SK-N-SH (cell line): Measurements from ENCODE around the gene MEIS2. TPM values are rescaled to one million over a fixed set of nuclear protein-coding genes. Genes with fewer than 3 reads are reported as not detected.

Source experiments
- CTCF ChIA-PET: fragments of 300-600, 350-600 bp; formaldehyde crosslinking; extraction: SDS; loops from one replicate; lab custom pipeline; 2021; lab: Yijun Ruan, JAX
- POLR2A ChIA-PET: fragments of 350-600 bp; sonication (Branson Sonifier 250); formaldehyde crosslinking; extraction: SDS; loops from one replicate; lab custom pipeline; 2020; ENCODE audit warnings: antibody characterized with exemption, inconsistent platforms; lab: Yijun Ruan, JAX
- DNase-seq: peaks from one replicate; pipeline ENCODE4 v3.0.0; 2012
- H2AFZ ChIP-seq: fragments of 200-600 bp; sonication (generic); 2 replicates; pipeline ENCODE4 v1.8.1; 2016; ENCODE audit warnings: antibody characterized with exemption, mild to moderate bottlenecking, low read depth
- H3F3A ChIP-seq: fragments of 200-600 bp; sonication (generic); replicated peaks from 2 replicates; pipeline ENCODE3; 2016; ENCODE audit warnings: antibody characterized with exemption, mild to moderate bottlenecking; ENCODE audit not compliant: insufficient read depth
- H3K27ac ChIP-seq, 2 experiments: fragments of 200-500 bp in 1 of 2; fragments of 200-600 bp in 1 of 2; sonication (Bioruptor generic) in 1 of 2; sonication (generic), shearing (Covaris generic) in 1 of 2; 2 replicates each; pipeline versions ENCODE4 v1.5.1 to v1.6.1; 2014 to 2016; ENCODE audit warnings: low read depth in 2 of 2, inconsistent platforms in 1 of 2, low read length in 1 of 2, mild to moderate bottlenecking in 1 of 2, mixed read lengths in 1 of 2
- H3K27me3 ChIP-seq: fragments of 200-600 bp; sonication (generic), shearing (Covaris generic); 2 replicates; pipeline ENCODE4 v1.6.1; 2016; ENCODE audit warnings: mixed run types; ENCODE audit not compliant: insufficient read depth
- H3K36me3 ChIP-seq, 2 experiments: fragments of 200-500 bp in 1 of 2; fragments of 200-600 bp in 1 of 2; sonication (Bioruptor generic) in 1 of 2; sonication (generic) in 1 of 2; replicated peaks in 1 of 2; 2 replicates each; pipeline versions ENCODE3 to v1.5.1; 2014 to 2016; ENCODE audit warnings: low read length in 1 of 2, mild to moderate bottlenecking in 1 of 2; ENCODE audit not compliant: insufficient read depth in 2 of 2, control insufficient read depth in 1 of 2
- H3K4me1 ChIP-seq, 2 experiments: fragments of 200-500 bp in 1 of 2; fragments of 200-600 bp in 1 of 2; sonication (Bioruptor generic) in 1 of 2; sonication (generic), shearing (Covaris generic) in 1 of 2; 2 replicates each; pipeline versions ENCODE4 v1.5.1 to v1.6.1; 2014 to 2016; ENCODE audit warnings: low read depth in 1 of 2, low read length in 1 of 2, mixed run types in 1 of 2; ENCODE audit not compliant: insufficient read depth in 2 of 2, control insufficient read depth in 1 of 2
- H3K4me2 ChIP-seq: fragments of 200-600 bp; sonication (generic), shearing (Covaris generic); 2 replicates; pipeline ENCODE4 v1.6.1; 2017; ENCODE audit warnings: mixed run types
- H3K4me3 ChIP-seq, 2 experiments: fragments of 200-500 bp in 1 of 2; fragments of 200-600 bp in 1 of 2; sonication (Bioruptor generic) in 1 of 2; sonication (generic), shearing (Covaris generic) in 1 of 2; 2 replicates each; pipeline versions ENCODE4 v1.5.1 to v1.8.1; 2014 to 2016; ENCODE audit warnings: low read depth in 2 of 2, inconsistent platforms in 1 of 2, low read length in 1 of 2, mild to moderate bottlenecking in 1 of 2, mixed read lengths in 1 of 2, moderate library complexity in 1 of 2
- H3K79me2 ChIP-seq: fragments of 200-600 bp; sonication (generic); 2 replicates; pipeline ENCODE4 v1.8.1; 2017; ENCODE audit warnings: mild to moderate bottlenecking; ENCODE audit not compliant: insufficient read depth
- H3K9ac ChIP-seq: fragments of 200-600 bp; sonication (generic); 2 replicates; pipeline ENCODE4 v1.6.1; 2017; ENCODE audit warnings: mixed run types
- H3K9me2 ChIP-seq: fragments of 200-600 bp; sonication (generic); 2 replicates; pipeline ENCODE4 v1.6.1; 2017; ENCODE audit warnings: mixed run types
- H3K9me3 ChIP-seq: fragments of 200-600 bp; sonication (generic); 2 replicates; pipeline ENCODE4 v1.6.1; 2017; ENCODE audit warnings: mixed run types, mild to moderate bottlenecking, moderate library complexity
- H4K20me1 ChIP-seq: fragments of 200-600 bp; sonication (generic); 2 replicates; pipeline ENCODE4 v1.6.1; 2017; ENCODE audit warnings: mild to moderate bottlenecking, mixed run types; ENCODE audit not compliant: insufficient read depth
- CHD2 ChIP-seq: fragments of 150-350 bp; IDR thresholded peaks from 2 replicates; pipeline ENCODE4 v1.6.1; 2018; ENCODE audit warnings: low read length; ENCODE audit not compliant: partially characterized antibody
- ELF1 ChIP-seq: IDR thresholded peaks from 2 replicates; pipeline ENCODE4 v1.4.0; 2012
- EP300 ChIP-seq, 2 experiments: IDR thresholded peaks; 2 replicates each; pipeline versions ENCODE4 v1.4.0 to v1.6.1; 2012; ENCODE audit warnings: borderline replicate concordance in 1 of 2, low read depth in 1 of 2, low read length in 1 of 2
- EZH2phosphoT487 ChIP-seq: fragments of 200-600 bp; sonication (generic); IDR thresholded peaks from 2 replicates; pipeline ENCODE4 v1.6.1; 2017; ENCODE audit warnings: low read depth, mixed run types, mild to moderate bottlenecking, antibody characterized with exemption, moderate library complexity, borderline replicate concordance
- FOXM1 ChIP-seq: IDR thresholded peaks from 2 replicates; pipeline ENCODE4 v1.4.0; 2012; ENCODE audit warnings: low read depth, mild to moderate bottlenecking
- GATA2 ChIP-seq: sonication (generic); formaldehyde crosslinking; IDR thresholded peaks from 2 replicates; pipeline ENCODE4 v1.5.0; 2020; ENCODE audit warnings: mild to moderate bottlenecking, missing genetic modification reagents
- IRF3 ChIP-seq: fragments of 150-350 bp; IDR thresholded peaks from 2 replicates; pipeline ENCODE4 v1.6.1; 2016; ENCODE audit warnings: mild to moderate bottlenecking, low read depth, low read length
- JUND ChIP-seq: IDR thresholded peaks from 2 replicates; pipeline ENCODE4 v1.4.0; 2012
- MXI1 ChIP-seq: IDR thresholded peaks from 2 replicates; pipeline ENCODE4 v1.6.1; 2012; ENCODE audit warnings: mild to moderate bottlenecking, low read depth, low read length, improper control_type of control experiment
- NRF1 ChIP-seq: IDR thresholded peaks from 2 replicates; pipeline ENCODE4 v1.6.1; 2012; ENCODE audit warnings: low read depth, mild to moderate bottlenecking, low read length
- POLR2AphosphoS5 ChIP-seq: IDR thresholded peaks from 2 replicates; pipeline ENCODE4 v1.6.1; 2012; ENCODE audit warnings: low read depth, low read length
- RCOR1 ChIP-seq: fragments of 150-350 bp; IDR thresholded peaks from 2 replicates; pipeline ENCODE4 v1.6.1; 2017; ENCODE audit warnings: antibody characterized with exemption, low read length
- REST ChIP-seq: IDR thresholded peaks from 2 replicates; pipeline ENCODE4 v1.6.1; 2012; ENCODE audit warnings: mild to moderate bottlenecking, low read depth, low read length, moderate library complexity
- RFX5 ChIP-seq: IDR thresholded peaks from 2 replicates; pipeline ENCODE4 v1.6.1; 2012; ENCODE audit warnings: mild to moderate bottlenecking, improper control_type of control experiment, low read length
- RXRA ChIP-seq: IDR thresholded peaks from 2 replicates; pipeline ENCODE4 v1.4.0; 2012; ENCODE audit warnings: low read depth, mild to moderate bottlenecking, borderline replicate concordance
- SMC3 ChIP-seq: IDR thresholded peaks from 2 replicates; pipeline ENCODE4 v1.6.1; 2012; ENCODE audit warnings: low read depth, low read length, improper control_type of control experiment
- TCF12 ChIP-seq: IDR thresholded peaks from 2 replicates; pipeline ENCODE4 v1.4.0; 2012
- TEAD4 ChIP-seq: IDR thresholded peaks from 2 replicates; pipeline ENCODE4 v1.4.0; 2012; ENCODE audit warnings: mild to moderate bottlenecking, borderline replicate concordance; ENCODE audit not compliant: insufficient read depth
- USF1 ChIP-seq: IDR thresholded peaks from 2 replicates; pipeline ENCODE4 v1.4.0; 2012; ENCODE audit warnings: low read depth, borderline replicate concordance
- YY1 ChIP-seq: IDR thresholded peaks from 2 replicates; pipeline ENCODE4 v1.4.0; 2012; ENCODE audit warnings: low read depth, mild to moderate bottlenecking
- WGBS: methylation state at CpG from one replicate; pipeline ENCODE4 v1.1.6; 2017; ENCODE audit warnings: low lambda C conversion rate; 5-methylcytosine and 5-hydroxymethylcytosine counted together
- polyA plus RNA-seq, 3 experiments: library from polyadenylated mRNA; depleted of rRNA; stranded (reverse); fragments of >200 nt; gene quantifications; 2 replicates each; pipeline ENCODE4 v1.2.3, GENCODE V29; 2012

Gene MEIS2
- polyA plus RNA-seq, 1 of the 3 experiments (the other 2 are of a cell fraction) = 146 TPM

- TF ChIP-seq RXRA = no peak
- TF ChIP-seq POLR2AphosphoS5 = no peak
- no peak for TF ChIP-seq EP300 (IDR thresholded peaks at IDR 0.05; ENCODE audit: borderline replicate concordance in 1 of 2, low read depth in 1 of 2, low read length in 1 of 2)
- no peak for TF ChIP-seq CHD2
- TF ChIP-seq IRF3 = no peak
- no peak for TF ChIP-seq FOXM1
- TF ChIP-seq TEAD4 = no peak
- TF ChIP-seq USF1 = no peak
- TF ChIP-seq RCOR1 = no peak
- TF ChIP-seq EZH2phosphoT487 = no peak
- TF ChIP-seq MXI1 = no peak
- no peak for TF ChIP-seq GATA2 (CRISPR knock-in tag)
- TF ChIP-seq YY1 = no peak
- TF ChIP-seq JUND = no peak
- no peaks in the 10 kb centered on the region for H3K9me3 ChIP-seq
- no peak overlapping the region for H2AFZ ChIP-seq
- H3K79me2 ChIP-seq = peaks cover 99% of the 10 kb centered on the region
- peaks cover 33% of the 10 kb centered on the region for H3F3A ChIP-seq
- H3K4me1 ChIP-seq = peaks cover 7 to 14% of the 10 kb centered on the region in 2 experiments; a peak in 3 of 4 replicates
- DNase-seq = no peak
- H3K4me2 ChIP-seq = no peak overlapping the region
- H4K20me1 ChIP-seq = peaks cover 62% of the 10 kb centered on the region
- CTCF ChIA-PET = interaction anchor here (0.6 to 1.5 kb wide), 4 partner anchors 14 to 72 kb away, joined by 3 read pairs; no protein-coding TSS in a partner anchor
- no peak overlapping the region for H3K4me3 ChIP-seq
- H3K27ac ChIP-seq = peak overlapping the region in 1 of 2 experiments; percentile 39; a peak in 1 of 4 replicates
- WGBS = 98% methylated on average over 21 of the region's 21 CpGs
- peaks cover 88 to 91% of the 10 kb centered on the region in 2 experiments for H3K36me3 ChIP-seq
- no peaks in the 10 kb centered on the region for H3K27me3 ChIP-seq
- no peak overlapping the region for H3K9ac ChIP-seq
- POLR2A ChIA-PET = interaction anchor here (0.9 kb wide), 1 partner anchor 21 kb away, joined by 3 read pairs; no protein-coding TSS in a partner anchor
- H3K9me2 ChIP-seq = no peaks in the 10 kb centered on the region
Observed at GRCh38 chr15:37056177-37057121, 43.9 kb downstream of the MEIS2 start.

- H4K20me1 ChIP-seq = peaks cover 62% of the 10 kb centered on the region
- H3F3A ChIP-seq = peaks cover 30% of the 10 kb centered on the region
- H3K4me2 ChIP-seq = no peak overlapping the region
- H3K27me3 ChIP-seq = no peaks in the 10 kb centered on the region
- peaks cover 88 to 91% of the 10 kb centered on the region in 2 experiments for H3K36me3 ChIP-seq
- no peak overlapping the region for H3K4me3 ChIP-seq
- 96% methylated on average over 8 of the region's 8 CpGs for WGBS
- H3K9ac ChIP-seq = no peak overlapping the region
- no peaks in the 10 kb centered on the region for H3K9me3 ChIP-seq
- ChIA-PET POLR2A (no interaction called here), CTCF (interaction anchor here (1.2 kb wide), 1 partner anchor 24 kb away, joined by 3 read pairs; no protein-coding TSS in a partner anchor)
- H3K4me1 ChIP-seq = peaks cover 7 to 15% of the 10 kb centered on the region in 2 experiments; a peak in 3 of 4 replicates
- no peaks in the 10 kb centered on the region for H3K9me2 ChIP-seq
- no peak overlapping the region for H2AFZ ChIP-seq
- peak overlapping the region in 1 of 2 experiments; percentile 39; a peak in 2 of 4 replicates for H3K27ac ChIP-seq
- no peak for DNase-seq
- H3K79me2 ChIP-seq = peaks cover 99% of the 10 kb centered on the region
- no peak for TF ChIP-seq NRF1
- TF ChIP-seq IRF3 = no peak
- TF ChIP-seq POLR2AphosphoS5 = no peak; the same call in 1 of the 2 replicates
- no peak for TF ChIP-seq SMC3
- TF ChIP-seq TCF12 = no peak
- no peak for TF ChIP-seq REST
- TF ChIP-seq CHD2 = no peak
- TF ChIP-seq RFX5 = no peak
- no peak for TF ChIP-seq ELF1
- no peak for TF ChIP-seq FOXM1
Observed at GRCh38 chr15:37055481-37055880, 44.9 kb downstream of the MEIS2 start.
